ENCODE results near the gene CDH23. TPM values are rescaled to one million over a fixed set of nuclear protein-coding genes. Genes with fewer than 3 reads are reported as not detected.

CDH23 gene
- total RNA-seq, 2 donors from 2014 or later, result 28.5 to 58.7 TPM

- Histone ChIP-seq H3K9me3 (no peaks in the 10 kb centered on the region), H3K4me1 (no peaks in the 10 kb centered on the region), H3K4me3 (no peak overlapping the region), H3K27me3 (no peaks in the 10 kb centered on the region), H3K27ac (no peak overlapping the region), H3K36me3 (replicated peaks in 1 of 2; ENCODE audit: insufficient read depth in 1 of 2, low read depth in 2 of 2) (no peaks in the 10 kb centered on the region)
- DNase-seq, result no peak
- intact Hi-C loops (cut with DNase I), result no loop called here
- no peak for TF ChIP-seq CTCF (IDR thresholded peaks at IDR 0.05)
- ATAC-seq, result no peak
- 59 to 64% methylated on average over 4 of the region's 4 CpGs for WGBS, 2 donors
Observed at GRCh38 chr10:71421075-71421434, 24.3 kb downstream of the CDH23 start.

GRCh38 chr10:71423250-71423649, 26.5 kb downstream of the CDH23 start:
- ATAC-seq (no peak), DNase-seq (no peak)
- no peaks in the 10 kb centered on the region for H3K36me3 ChIP-seq (replicated peaks in 1 of 2; ENCODE audit: insufficient read depth in 1 of 2, low read depth in 2 of 2)
- intact Hi-C loops (cut with DNase I), result no loop called here
- H3K4me1 ChIP-seq, result no peaks in the 10 kb centered on the region
- TF ChIP-seq POLR2A (IDR thresholded peaks at IDR 0.05) (no peak), CTCF (IDR thresholded peaks at IDR 0.05) (no peak)
- H3K27me3 ChIP-seq, result no peaks in the 10 kb centered on the region
- H3K4me3 ChIP-seq, result no peak overlapping the region
- H3K9me3 ChIP-seq, result no peaks in the 10 kb centered on the region
- no peak overlapping the region for H3K27ac ChIP-seq

- Histone ChIP-seq H3K27me3 (no peaks in the 10 kb centered on the region), H3K36me3 (replicated peaks in 1 of 2; ENCODE audit: insufficient read depth in 1 of 2, low read depth in 2 of 2) (no peaks in the 10 kb centered on the region), H3K4me1 (no peaks in the 10 kb centered on the region), H3K27ac (no peak overlapping the region), H3K9me3 (no peaks in the 10 kb centered on the region), H3K4me3 (no peak overlapping the region)
- WGBS, 2 donors, result 82 to 91% methylated on average over 12 of the region's 12 CpGs
- intact Hi-C loops (cut with DNase I), result no loop called here
- TF ChIP-seq POLR2A (IDR thresholded peaks at IDR 0.05), result no peak
- no peak for TF ChIP-seq CTCF (IDR thresholded peaks at IDR 0.05)
- no peak for DNase-seq
- ATAC-seq, result no peak
Observed at GRCh38 chr10:71423901-71424300, 27.2 kb downstream of the CDH23 start.

GRCh38 chr10:71424496-71425194, 27.9 kb downstream of the CDH23 start:
- 67 to 77% methylated on average over 7 to 9 of the region's 9 CpGs for WGBS, 2 donors
- Histone ChIP-seq H3K4me1 (no peaks in the 10 kb centered on the region), H3K4me3 (no peak overlapping the region), H3K9me3 (no peaks in the 10 kb centered on the region), H3K36me3 (replicated peaks in 1 of 2; ENCODE audit: insufficient read depth in 1 of 2, low read depth in 2 of 2) (no peaks in the 10 kb centered on the region), H3K27ac (no peak overlapping the region), H3K27me3 (no peaks in the 10 kb centered on the region)
- no peak for TF ChIP-seq CTCF (IDR thresholded peaks at IDR 0.05)
- TF ChIP-seq POLR2A (IDR thresholded peaks at IDR 0.05), result no peak
- ATAC-seq (no peak), DNase-seq (no peak)
- intact Hi-C loops (cut with DNase I), result no loop called here

- Histone ChIP-seq H3K4me1 (no peaks in the 10 kb centered on the region), H3K36me3 (replicated peaks in 1 of 2; ENCODE audit: insufficient read depth in 1 of 2, low read depth in 2 of 2) (no peaks in the 10 kb centered on the region), H3K4me3 (no peak overlapping the region), H3K9me3 (no peaks in the 10 kb centered on the region), H3K27me3 (no peaks in the 10 kb centered on the region), H3K27ac (no peak overlapping the region)
- no peak for DNase-seq
- TF ChIP-seq CTCF (IDR thresholded peaks at IDR 0.05) (no peak), POLR2A (IDR thresholded peaks at IDR 0.05) (no peak)
- 41 to 63% methylated on average over 6 of the region's 6 CpGs for WGBS, 2 donors
- intact Hi-C loops (cut with DNase I), result no loop called here
- ATAC-seq, result no peak
Observed at GRCh38 chr10:71426058-71426605, 29.4 kb downstream of the CDH23 start.
